Nucleus accumbens (tissue), 56 donors: ENCODE results near the gene PADI2.
A peak's percentile ranks its signal among the peaks of the same experiment; 100 is the strongest.

ENCODE experiments used
- DNase-seq, 56 donors: peaks; one replicate each; lab custom pipeline; 2025; lab: John Stamatoyannopoulos, UW

The PADI2 gene

DNA sequence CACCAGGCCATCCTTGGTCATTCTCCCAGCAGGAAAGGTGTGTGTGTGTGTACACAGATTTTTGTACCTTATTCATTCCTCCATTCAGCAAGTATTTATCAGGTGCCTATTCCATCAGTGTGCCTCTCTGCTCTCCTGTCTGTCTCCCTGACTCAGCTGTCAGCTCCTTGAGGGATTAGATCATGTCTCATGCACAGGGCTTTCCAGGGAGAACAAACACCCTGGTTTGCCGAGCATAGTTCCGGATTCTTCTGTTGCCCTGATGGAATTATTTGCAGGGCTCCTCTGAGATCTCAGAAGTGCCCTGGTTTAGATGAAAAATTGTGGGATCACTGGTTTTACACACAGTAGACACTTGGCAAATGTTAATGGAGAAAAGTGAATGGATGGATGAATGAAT lies 57.4 kb downstream of the PADI2 start:
- DNase-seq = no peak

DNA sequence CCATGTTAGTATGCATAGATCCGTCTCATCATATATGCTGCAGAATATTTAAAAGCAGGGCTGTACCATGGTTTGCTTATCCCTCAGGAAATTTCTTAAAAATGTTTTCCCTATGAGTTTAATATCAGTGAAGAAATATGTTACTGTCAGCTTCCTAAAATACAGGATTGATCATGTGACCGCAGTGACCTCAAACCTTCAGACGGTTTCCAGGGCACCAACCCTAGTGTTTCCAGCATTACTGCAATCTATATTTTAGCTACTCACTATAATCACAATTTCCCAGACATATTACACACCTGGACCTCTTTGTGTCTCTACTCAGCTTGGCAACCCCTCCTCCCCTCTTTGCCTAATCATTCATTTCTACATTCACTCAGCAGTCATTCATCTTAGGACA lies 57.8 kb downstream of the PADI2 start:
- no peak for DNase-seq

DNA sequence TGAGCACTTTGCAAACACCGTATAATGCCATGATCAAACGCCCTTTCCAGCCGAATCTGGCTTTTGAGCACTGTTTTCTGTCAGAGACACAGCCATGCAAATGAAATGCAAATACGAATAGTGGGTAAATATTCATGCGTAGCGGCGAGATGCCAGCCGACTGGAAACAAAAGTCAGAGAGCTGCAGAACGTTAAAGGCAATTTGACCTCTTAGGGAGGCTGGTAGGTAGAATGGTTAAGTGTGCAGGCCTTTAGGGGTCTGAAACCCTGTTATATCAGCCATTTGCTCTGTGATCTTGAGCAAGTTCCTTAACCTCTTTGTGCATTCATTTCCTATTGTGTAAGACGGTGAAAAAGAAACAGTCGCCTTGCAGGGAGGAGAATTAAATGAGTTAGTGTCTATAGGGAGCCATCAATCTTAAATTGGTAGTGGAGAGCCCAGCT lies 58.9 kb downstream of the PADI2 start:
- peak in 3 of 56 donors; percentile 34 to 50 (median 45) for DNase-seq

DNA sequence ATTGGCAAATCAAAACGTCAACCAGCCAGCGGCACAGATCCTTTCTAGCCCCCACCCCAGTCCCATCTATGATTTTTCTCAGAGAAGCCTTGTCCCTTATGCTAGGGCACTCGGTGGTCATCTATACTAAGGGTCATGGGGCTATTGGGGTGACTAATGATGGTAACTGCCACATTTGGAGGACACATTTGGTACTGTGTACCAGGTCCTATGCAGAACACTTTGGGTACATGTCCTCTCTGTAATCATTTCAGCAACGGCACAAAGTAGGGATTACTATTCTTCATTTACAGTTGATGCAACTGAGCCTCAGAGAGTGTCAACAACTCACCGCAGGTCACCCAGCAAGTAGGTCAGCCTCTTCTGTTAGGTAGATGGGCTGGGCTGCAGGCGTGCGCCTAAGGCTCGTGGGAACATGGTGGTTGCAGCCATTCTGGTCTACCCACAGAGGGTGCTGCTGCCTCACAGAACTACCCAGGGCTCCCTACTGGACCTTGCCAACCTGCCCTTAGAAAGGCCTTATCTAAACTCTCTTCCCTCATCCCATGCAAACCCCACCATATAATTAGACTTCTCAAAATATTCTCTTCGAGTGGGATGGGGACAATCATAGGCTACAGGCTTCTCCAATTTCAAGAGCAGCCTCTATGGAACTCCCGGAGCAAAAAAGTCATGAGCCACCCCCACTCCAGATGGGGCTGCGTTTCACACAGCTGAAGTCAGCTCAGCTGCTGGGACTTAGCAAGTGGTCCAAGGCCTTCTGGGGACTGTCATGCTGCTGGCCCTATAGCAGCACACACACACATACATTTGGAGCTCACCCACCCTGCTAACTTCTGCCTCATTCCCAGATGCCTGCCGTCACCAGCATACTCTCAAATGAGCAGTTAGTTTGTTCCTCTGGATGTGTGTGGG lies 59.6 kb downstream of the PADI2 start:
- peak in 52 of 56 donors; percentile 16 to 82 (median 63) for DNase-seq

DNA sequence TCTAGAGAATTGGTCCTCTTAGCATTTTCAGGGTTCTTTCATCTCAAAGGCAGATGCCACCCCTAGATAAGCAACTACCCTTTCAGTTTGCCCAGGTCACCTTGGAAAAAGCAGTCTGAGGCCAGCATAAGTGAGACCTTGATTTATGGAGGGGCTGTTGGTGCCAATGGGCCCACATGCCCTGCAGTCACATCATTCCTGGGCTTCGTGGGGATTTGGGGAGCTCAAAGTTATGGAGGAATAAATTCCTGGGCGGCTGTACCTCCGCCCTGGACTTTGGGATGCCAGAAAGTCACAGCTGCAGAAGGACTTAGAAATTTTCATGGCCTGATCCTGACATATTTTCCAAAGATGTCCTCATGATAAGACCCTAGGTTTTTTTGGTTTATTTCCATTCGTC lies 62.7 kb downstream of the PADI2 start:
- no peak for DNase-seq

DNA sequence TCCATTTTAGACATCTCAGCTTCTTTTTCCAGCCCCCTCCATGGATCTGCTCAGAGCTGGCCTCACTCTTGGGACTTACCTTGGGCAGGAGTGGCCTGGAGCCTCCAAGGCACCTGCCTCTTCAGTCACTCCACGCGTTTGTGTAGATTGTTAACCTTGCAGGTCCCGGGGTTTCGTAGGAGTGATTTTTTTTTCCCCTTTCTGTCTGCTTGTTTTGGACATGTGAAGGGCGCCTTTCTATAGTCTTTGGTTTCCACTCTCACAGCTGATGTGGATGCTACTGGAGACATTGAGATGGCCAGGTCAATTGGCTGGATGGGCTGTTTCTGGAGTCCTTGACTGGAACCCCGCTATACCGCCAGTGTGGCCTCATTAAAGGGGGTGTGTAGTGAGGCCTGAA lies 63.5 kb downstream of the PADI2 start:
- no peak for DNase-seq

DNA sequence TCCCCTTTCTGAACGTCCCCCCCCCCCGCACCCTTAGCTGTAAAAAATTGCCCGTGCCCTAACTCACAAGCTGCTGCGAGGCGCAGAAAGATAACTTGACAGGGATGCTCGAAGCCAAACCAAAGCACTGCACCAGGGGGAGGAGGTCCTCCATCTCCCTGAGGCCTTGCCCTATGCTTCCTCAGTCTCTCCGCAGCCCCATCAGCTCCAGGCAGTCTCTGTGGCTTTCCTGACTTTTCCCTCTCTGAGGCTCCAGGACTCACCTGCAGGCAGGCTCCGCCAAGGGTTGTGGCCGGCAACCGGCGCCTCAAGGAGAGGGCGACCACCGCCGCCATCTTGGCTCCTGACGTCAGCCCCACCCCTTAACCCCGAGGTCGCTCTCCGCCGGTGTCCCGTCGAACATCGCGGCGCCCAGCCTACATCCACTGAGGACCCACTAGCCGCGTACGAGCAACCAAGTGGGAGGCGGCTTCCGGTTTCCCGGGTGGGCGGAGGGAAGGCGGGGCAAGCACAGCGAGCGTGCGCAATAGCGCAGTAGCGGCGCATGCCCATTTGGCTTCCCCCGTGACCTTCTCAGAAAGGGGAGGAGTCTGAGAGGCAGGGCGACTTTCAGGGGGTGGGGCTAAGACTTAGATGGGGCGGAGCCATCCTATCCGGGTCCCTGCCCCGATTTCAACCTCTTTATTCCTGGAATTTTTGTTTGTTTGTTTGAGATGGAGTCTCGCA lies 65.4 kb downstream of the PADI2 start, which contains the start of gene SDHB:
Gene SDHB, minus strand, starts transcription at position 348 of the 726 bp plus-strand sequence. Its CDS starts 13 bp downstream, at position 335.
- peak; percentile 82 to 100 (median 98) for DNase-seq

DNA sequence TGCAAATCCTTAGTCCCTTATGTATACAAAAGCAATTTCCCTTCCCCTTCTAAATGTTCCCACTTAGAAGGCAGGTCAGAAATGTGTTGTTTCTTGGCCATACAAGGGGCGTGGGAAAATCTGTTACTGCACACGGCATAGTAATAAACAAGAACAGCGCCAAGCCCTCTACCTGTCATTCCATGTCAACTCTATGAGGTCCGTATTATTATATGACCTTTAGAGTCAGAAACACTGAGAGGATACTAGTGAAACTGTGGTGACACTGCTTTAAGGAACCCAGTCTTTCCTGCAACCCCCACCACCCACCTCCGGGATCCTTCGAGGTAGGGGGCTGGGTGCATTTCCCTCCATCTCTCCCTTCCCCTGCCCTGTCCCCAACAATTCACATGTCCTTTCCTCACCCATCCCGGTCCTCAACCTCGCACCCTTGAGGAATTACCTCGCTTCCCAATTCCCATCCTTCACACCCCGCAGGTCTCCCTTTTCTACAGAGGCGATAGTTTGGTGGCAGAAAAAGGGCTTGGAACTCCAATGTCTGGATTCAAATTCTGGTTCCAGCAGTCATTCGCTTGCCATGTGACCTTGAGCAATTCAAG lies 66.1 kb downstream of the PADI2 start:
- DNase-seq = no peak

DNA sequence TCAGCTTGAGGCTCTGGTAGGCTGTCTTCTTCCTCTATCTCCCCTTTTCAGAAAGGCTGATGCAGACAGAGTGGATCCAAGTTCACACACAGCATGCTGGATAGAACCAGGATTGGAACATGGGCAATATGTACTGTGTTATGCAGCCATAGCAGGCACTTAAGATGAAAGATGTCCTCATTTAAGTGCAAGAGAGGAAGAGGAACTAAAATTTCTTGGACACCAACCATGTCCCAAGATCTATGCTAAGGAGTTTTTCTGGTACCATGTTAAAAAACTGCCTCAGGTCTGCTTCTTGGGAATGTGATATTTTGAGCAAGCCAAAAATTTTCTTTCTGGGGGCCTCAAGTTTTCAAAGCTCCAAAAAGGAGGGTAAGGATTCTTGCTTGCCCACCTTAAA lies 66.6 kb downstream of the PADI2 start:
- no peak for DNase-seq

DNA sequence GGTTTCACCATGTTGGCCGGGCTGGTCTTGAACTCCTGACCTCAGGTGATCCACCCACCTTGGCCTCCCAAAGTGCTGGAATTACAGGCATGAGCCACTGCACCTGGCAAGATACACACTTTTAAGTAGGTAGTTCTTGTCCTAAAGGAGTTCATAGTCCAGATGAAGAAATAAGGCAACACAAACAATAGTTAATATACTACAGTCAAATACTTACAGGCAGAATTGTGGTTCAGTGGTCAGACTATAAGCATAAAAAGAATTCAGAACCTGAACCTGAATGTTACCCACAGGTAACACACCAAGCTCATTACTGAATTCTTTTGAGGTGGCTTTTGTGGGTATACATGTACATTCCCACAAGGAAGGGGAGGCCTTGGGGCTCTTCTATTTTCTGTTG lies 67.2 kb downstream of the PADI2 start:
- no peak for DNase-seq

DNA sequence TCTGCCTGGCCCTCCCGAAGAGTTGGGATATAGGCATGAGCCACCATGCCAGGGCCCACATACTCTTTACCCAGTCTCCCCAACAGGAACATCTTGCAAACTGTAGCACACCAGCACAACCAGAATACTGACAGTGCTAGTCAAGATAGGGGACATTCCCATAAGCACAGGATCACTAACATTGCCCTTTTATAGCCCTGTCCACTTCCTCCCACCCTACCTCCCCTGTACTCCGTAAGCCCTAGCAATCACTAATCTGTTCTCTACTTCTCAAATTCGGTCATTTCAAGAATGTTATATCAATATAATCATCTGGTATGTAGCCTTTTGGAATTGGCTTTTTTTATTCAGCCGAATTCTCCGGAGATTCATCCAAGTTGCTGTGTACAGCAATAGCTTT lies 71.3 kb downstream of the PADI2 start:
- no peak for DNase-seq

DNA sequence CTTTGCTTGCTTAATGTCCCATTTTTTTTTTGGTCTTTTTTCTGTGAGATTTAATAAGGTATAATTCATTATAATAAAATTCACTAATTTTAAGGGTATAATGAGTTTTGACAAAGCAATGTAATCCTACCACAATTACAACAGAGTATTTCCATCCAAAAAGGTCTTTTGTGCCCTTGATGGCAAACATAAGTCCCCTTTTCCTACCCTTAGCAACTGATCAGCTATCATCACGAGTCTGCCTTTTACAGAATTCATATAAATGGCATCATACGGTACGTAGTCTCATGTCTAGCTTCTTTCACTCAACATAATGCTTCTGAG lies 73.0 kb downstream of the PADI2 start:
- DNase-seq = no peak

DNA sequence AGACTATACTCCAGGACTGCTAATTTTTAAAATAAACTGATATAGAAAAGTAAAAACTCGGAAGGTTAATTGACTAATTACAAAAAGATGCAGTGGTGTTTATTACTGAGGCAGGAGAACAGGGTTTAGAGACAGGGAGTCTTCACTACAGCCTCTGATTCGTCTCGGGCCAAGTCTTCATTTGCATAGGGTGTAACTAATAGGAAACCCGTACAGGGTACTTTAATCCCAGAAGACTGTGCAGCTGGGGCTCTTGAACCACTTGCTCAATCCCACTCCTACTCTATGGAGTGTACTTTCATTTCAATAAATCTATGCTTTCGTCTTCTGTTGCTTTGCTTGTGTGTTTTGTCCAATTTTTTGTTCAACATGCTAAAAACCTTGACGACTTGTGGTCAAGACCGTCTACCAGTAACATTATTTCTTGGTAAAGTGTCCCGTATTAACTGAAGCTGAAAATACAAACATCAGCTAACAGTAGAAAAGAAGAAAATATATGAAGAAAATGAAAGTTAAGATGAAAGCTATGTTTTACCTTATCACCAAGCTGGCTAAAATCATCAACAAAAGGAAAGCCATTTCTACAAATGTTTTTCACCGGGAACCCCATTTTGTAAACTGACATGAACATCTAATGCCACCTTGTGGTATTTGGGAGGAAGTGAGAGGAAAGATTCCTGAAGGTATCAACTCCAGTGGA lies 73.5 kb downstream of the PADI2 start:
- no peak for DNase-seq

DNA sequence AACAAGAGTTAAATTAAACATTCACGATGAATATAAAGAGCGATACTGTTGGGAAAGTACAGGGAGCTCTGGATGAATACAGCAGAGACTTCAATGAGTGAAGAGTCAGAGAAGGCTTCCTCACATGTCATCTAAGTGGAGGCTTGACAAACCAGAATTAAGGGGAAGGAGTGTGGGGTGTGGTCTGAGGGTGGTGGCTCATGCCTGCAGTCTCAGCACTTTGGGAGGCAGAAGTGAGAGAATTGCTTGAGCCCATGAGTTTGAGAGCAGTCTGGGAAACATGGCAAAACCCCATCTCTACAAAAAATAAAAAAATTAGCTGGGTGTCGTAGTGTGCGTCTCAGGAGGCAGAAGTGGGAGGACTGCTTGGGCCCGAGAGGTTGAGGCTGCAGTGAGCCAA lies 74.1 kb downstream of the PADI2 start:
- no peak for DNase-seq

DNA sequence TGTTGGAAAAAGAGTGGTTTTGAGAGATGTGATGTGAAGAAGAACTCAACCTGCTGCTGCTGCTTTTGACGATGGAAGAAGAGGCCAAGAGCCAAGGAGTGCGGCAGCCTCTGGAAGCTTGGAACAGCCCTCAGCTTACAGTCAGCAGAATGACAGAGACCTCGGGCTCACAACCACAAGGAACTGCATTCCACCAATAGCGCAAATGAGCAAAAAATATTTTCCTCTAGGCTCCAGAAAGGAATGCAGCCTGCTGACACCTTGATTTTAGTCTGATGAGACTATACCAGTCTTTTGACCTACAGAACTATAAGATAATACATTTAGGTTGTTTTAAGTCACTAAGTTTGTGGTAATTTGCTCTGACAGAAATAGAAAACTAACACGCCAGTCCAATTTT lies 75.6 kb downstream of the PADI2 start:
- DNase-seq = no peak

DNA sequence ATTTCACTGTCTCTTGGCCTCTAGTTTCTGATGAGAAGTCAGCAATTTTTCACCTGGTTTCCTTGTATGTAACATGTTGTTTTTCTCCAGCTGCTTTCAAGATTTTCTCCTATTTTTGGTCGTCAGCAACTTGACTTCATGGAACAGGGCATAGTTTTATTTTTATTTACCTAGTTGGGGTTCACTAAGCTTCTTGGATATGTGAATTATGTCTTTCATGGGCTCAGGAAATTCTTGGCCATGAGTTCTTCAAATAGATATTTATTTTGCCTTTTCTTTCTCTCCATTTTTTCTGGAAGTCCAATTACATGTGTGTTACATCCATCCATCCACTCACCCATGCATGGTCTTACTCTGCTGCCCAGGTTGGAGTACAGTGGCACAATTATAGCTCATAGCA lies 79.1 kb downstream of the PADI2 start:
- no peak for DNase-seq

DNA sequence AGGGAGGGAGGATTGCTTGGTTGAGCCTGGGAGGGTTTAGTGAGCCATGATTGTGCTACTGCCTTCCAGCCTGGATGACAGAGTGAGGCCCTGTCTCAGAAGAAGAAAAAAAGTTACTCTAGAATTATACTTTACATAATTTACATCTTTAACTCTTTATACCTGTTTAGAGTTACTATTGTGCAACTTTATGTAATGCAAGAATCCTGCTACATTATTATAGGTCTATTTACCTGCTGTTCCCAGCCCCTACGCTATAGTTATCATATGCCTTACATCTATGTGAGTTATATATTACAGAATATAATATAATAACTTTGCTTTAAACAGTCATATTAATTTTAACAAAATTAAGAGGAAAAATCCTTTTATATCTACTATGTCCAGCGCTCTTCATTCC lies 79.7 kb downstream of the PADI2 start:
- no peak for DNase-seq

DNA sequence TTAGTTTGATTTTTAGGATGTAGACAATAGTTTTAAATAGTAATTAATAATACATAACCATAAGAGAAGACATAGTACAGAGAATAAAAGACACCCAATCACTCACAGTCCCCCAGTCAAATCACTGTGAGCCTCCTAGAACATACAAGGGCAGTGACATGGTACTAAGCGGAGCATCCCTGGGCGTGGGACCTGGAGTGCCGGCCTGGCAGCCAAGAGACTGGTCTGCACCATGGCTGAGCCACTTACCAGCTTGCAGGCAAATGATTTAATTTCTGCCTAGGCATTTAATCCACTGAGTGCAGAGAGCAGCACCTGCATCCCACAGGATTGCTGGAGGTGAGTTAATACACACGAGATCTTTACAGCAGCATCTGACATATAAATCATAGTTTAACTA lies 85.8 kb downstream of the PADI2 start:
- DNase-seq = no peak

DNA sequence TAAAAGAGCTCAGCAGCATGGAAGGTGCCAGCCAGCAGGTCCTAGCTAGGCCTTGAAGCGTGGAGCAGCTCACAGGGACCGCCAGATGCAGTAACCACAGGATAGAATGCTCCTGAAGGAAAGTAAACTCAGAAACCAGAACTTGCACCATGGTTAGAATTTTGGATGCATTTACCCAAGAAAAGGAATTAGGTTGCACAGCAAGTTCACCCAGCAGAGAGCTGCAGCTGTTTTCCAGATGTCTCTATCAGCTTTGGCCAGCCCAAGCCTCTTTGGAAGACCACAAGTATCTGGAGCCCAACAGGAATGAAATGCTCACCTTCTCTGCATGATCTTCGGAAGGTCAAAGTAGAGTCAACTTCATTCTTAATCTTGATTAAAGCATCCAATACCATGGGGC lies 86.5 kb downstream of the PADI2 start:
- no peak for DNase-seq

DNA sequence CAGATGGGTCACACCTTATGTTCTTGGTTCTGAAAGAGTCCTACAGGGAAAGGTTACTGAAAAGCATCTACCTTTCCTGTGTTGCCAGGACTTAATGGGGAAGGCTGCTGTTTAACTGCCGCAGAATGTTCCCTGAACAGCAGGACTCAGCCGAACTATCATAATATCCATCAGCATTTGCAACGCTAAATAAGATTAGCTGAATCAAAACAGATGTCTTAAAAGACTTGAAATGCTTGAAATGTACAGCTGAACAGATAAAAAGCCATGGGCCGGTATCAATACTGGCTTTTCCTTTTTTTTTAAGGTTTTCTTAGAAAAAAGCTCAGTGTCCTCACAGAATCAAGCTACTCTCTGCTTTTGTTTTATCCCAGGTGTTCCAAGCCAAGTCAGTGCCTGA lies 87.8 kb downstream of the PADI2 start:
- no peak for DNase-seq

DNA sequence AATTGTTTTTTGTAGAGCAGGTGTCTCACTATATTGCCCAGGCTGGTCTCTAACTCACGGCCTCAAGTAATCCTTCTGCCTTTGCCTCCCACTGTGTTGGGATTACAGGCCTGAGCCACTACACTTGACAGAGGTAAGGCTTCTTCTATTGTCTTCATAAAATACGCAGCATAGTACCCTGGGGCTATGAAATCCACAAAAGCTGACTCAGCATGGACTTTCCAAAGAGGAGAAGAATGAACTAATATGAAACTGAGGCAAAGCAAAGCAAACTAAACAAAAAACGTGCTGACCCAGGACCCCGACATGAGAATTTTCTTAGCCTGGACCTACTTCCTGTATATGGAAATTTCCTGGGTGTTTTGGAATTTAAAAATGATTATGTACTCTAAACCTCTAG lies 89.0 kb downstream of the PADI2 start:
- no peak for DNase-seq
